Stimulated activated CD8-positive, alpha-beta memory T cell treated with anti-CD3 and anti-CD28 coated beads, Interleukin-4, amount 100 ng/mL, for 4 hours (primary cell): ENCODE measurements around the gene LRP11.

Source experiments
- DNase-seq, 2 donors: peaks; one replicate each; pipeline ENCODE4 v3.0.0-alpha.2; 2020; ENCODE audit warnings: low read depth in 2 of 2, low spot score in 1 of 2

Gene LRP11

GRCh38 chr6:149806127-149806526 lies 58.0 kb downstream of the LRP11 start:
- no peak for DNase-seq

GRCh38 chr6:149783551-149783950 lies 80.6 kb downstream of the LRP11 start:
- DNase-seq = no peak

GRCh38 chr6:149782337-149782736 lies 81.8 kb downstream of the LRP11 start:
- DNase-seq = no peak

GRCh38 chr6:149781715-149782114 lies 82.4 kb downstream of the LRP11 start:
- no peak for DNase-seq

GRCh38 chr6:149779644-149779963 lies 84.6 kb downstream of the LRP11 start:
- no peak for DNase-seq

GRCh38 chr6:149777624-149778023 lies 86.5 kb downstream of the LRP11 start:
- no peak for DNase-seq

- DNase-seq = no peak
Observed at GRCh38 chr6:149771925-149772324, 92.2 kb downstream of the LRP11 start.

GRCh38 chr6:149771185-149771584 lies 93.0 kb downstream of the LRP11 start:
- no peak for DNase-seq

- DNase-seq = no peak
Observed at GRCh38 chr6:149769676-149770075, 94.5 kb downstream of the LRP11 start.
